PC-3 (cell line): ENCODE data around the gene SSC4D. TPM values are rescaled to one million over a fixed set of nuclear protein-coding genes. Genes with fewer than 3 reads are reported as not detected.
A peak's percentile ranks its signal among the peaks of the same experiment; 100 is the strongest.
"Not testable (repeated sequence)": the region's sequence is repeated elsewhere in the genome, so short reads cannot be mapped to it uniquely, and the experiment has no call there.

Experiments
- ATAC-seq: fragments of 200-7000 bp; cut with Tn5 transposase; 2 replicates; pipeline ENCODE4 v1.9.1; 2020; ENCODE audit warnings: mild to moderate bottlenecking, moderate library complexity
- BruUV-seq: library from RNA; stranded (reverse); fragments of 400-500 nt; replicated peaks from 2 replicates; lab custom pipeline; 2021; lab: Mats Ljungman, UMichigan
- CTCF ChIA-PET: fragments of 300-600 bp; sonication (Branson Sonifier 250); formaldehyde crosslinking; loops from one replicate; lab custom pipeline; 2022; ENCODE audit warnings: antibody characterized with exemption; lab: Charles Lee
- POLR2A ChIA-PET: fragments of 300-600 bp; sonication (Branson Sonifier 250); formaldehyde crosslinking; loops from one replicate; lab custom pipeline; 2022; ENCODE audit warnings: antibody characterized with exemption; ENCODE audit not compliant: unreplicated experiment; lab: Charles Lee
- DNase-seq: peaks from one replicate; pipeline ENCODE4 v3.0.0-alpha.2; 2015
- H2AFZ ChIP-seq: fragments of 300-600 bp; sonication (generic); 2 replicates; pipeline ENCODE4 v1.6.0; 2016; ENCODE audit warnings: antibody characterized with exemption, low read length
- H3F3A ChIP-seq: fragments of 300-600 bp; sonication (generic); one replicate; pipeline ENCODE4 v1.6.0; 2017; ENCODE audit warnings: antibody characterized with exemption, low read length, control low read depth, mild to moderate bottlenecking; ENCODE audit not compliant: unreplicated experiment
- H3K27ac ChIP-seq: fragments of 300-600 bp; sonication (generic); 2 replicates; pipeline ENCODE4 v1.5.1; 2016; ENCODE audit warnings: mild to moderate bottlenecking, low read length
- H3K27me3 ChIP-seq: fragments of 300-600 bp; sonication (generic); 2 replicates; pipeline ENCODE4 v1.6.1; 2016; ENCODE audit warnings: low read length, mixed read lengths
- H3K36me3 ChIP-seq: fragments of 300-600 bp; sonication (generic); 2 replicates; pipeline ENCODE4 v1.6.1; 2016; ENCODE audit warnings: low read depth, mixed run types, low read length, mixed read lengths
- H3K4me1 ChIP-seq: fragments of 300-600 bp; sonication (generic); 2 replicates; pipeline ENCODE4 v1.5.1; 2016; ENCODE audit warnings: low read length; ENCODE audit not compliant: insufficient read depth
- H3K4me2 ChIP-seq: fragments of 300-600 bp; sonication (generic); 2 replicates; pipeline ENCODE4 v1.6.0; 2016; ENCODE audit warnings: low read length
- H3K4me3 ChIP-seq: fragments of 300-600 bp; sonication (generic); 2 replicates; pipeline ENCODE4 v1.5.1; 2016; ENCODE audit warnings: mild to moderate bottlenecking, low read length, mixed read lengths
- H3K79me2 ChIP-seq: fragments of 300-600 bp; sonication (generic); 2 replicates; pipeline ENCODE4 v1.6.1; 2017; ENCODE audit warnings: low read length, mixed read lengths
- H3K9ac ChIP-seq: fragments of 300-600 bp; sonication (generic); 2 replicates; pipeline ENCODE4 v1.6.0; 2016; ENCODE audit warnings: mild to moderate bottlenecking, low read length
- H3K9me2 ChIP-seq: fragments of 300-600 bp; sonication (generic); replicated peaks from 2 replicates; pipeline ENCODE4 v1.6.1; 2016; ENCODE audit warnings: mixed run types, low read length, mixed read lengths
- H3K9me3 ChIP-seq: fragments of 300-600 bp; sonication (generic); 2 replicates; pipeline ENCODE4 v1.6.1; 2016; ENCODE audit warnings: low read length, mixed read lengths
- H4K20me1 ChIP-seq: fragments of 300-600 bp; sonication (generic); 2 replicates; pipeline ENCODE4 v1.6.1; 2016; ENCODE audit warnings: low read length, mixed read lengths
- CTCF ChIP-seq: fragments of 300-600 bp; sonication (generic); conservative IDR thresholded peaks from 2 replicates; pipeline ENCODE4 v1.5.1; 2017; ENCODE audit warnings: antibody characterized with exemption, low read depth, mild to moderate bottlenecking, low read length
- EZH2 ChIP-seq: fragments of 300-600 bp; sonication (generic); IDR thresholded peaks from one replicate; pipeline ENCODE4 v1.6.1; 2017; ENCODE audit warnings: antibody characterized with exemption, mild to moderate bottlenecking, low read length; ENCODE audit not compliant: unreplicated experiment
- EZH2phosphoT487 ChIP-seq: fragments of 300-600 bp; sonication (generic); IDR thresholded peaks from 2 replicates; pipeline ENCODE4 v1.6.1; 2018; ENCODE audit warnings: mild to moderate bottlenecking, antibody characterized with exemption, low read length, borderline replicate concordance
- intact Hi-C: fragments of 100-400 bp; cut with micrococcal nuclease; formaldehyde crosslinking; loops from 2 replicates; pipeline ENCODE4 v1.9.0; 2023
- total RNA-seq: library from RNA; depleted of rRNA; stranded (reverse); fragments of >200 nt; gene quantifications from 2 replicates; pipeline ENCODE4 v1.2.3, GENCODE V29; 2014

The SSC4D gene
- total RNA-seq, 1 experiment from 2014 or later, result 1.3 TPM

GRCh38 chr7:76368190-76368589 lies 41.3 kb downstream of the SSC4D start:
- Histone ChIP-seq H4K20me1 (no peaks in the 10 kb centered on the region), H3K27ac (no peak overlapping the region), H3F3A (no peaks in the 10 kb centered on the region), H3K79me2 (no peaks in the 10 kb centered on the region), H3K27me3 (no peaks in the 10 kb centered on the region), H3K9me2 (no peaks in the 10 kb centered on the region), H3K36me3 (no peaks in the 10 kb centered on the region), H3K4me1 (peaks cover 20% of the 10 kb centered on the region), H3K4me2 (no peak overlapping the region), H3K4me3 (no peak overlapping the region), H3K9me3 (no peaks in the 10 kb centered on the region), H3K9ac (no peak overlapping the region), H2AFZ (no peak overlapping the region)
- ATAC-seq (no peak), DNase-seq (no peak)
- no TSS peak for BruUV-seq
- intact Hi-C loops, result no loop called here
- ChIA-PET POLR2A (no interaction called here), CTCF (no interaction called here)
- TF ChIP-seq CTCF, result no peak
- TF ChIP-seq EZH2, result no peak
- TF ChIP-seq EZH2phosphoT487, result no peak

GRCh38 chr7:76364198-76364584 lies 45.3 kb downstream of the SSC4D start:
- H3K4me3 ChIP-seq, result no peak overlapping the region
- ATAC-seq (no peak), DNase-seq (peak; percentile 34)
- H4K20me1 ChIP-seq, result no peaks in the 10 kb centered on the region
- H3K79me2 ChIP-seq, result no peaks in the 10 kb centered on the region
- intact Hi-C loops, result no loop called here
- peaks cover 23% of the 10 kb centered on the region for H3K4me1 ChIP-seq
- H3K27me3 ChIP-seq, result no peaks in the 10 kb centered on the region
- H3K9me3 ChIP-seq, result no peaks in the 10 kb centered on the region
- ChIA-PET POLR2A (interaction anchor here (0.6 kb wide), 1 partner anchor 1078 kb away, joined by 20 read pairs; no protein-coding TSS in a partner anchor), CTCF (interaction anchor here (0.6 kb wide), 1 partner anchor 33 kb away, joined by 4 read pairs; no protein-coding TSS in a partner anchor)
- BruUV-seq, result no TSS peak
- H3K4me2 ChIP-seq, result peak overlapping the region; percentile 64
- peak overlapping the region; percentile 50 for H3K27ac ChIP-seq
- no peaks in the 10 kb centered on the region for H3K36me3 ChIP-seq
- no peaks in the 10 kb centered on the region for H3F3A ChIP-seq
- H2AFZ ChIP-seq, result peak overlapping the region; percentile 92
- no peaks in the 10 kb centered on the region for H3K9me2 ChIP-seq
- 0 out of 2 replicates have a peak overlapping the region, but pooled peaks have one; percentile 25 for H3K9ac ChIP-seq
- TF ChIP-seq EZH2phosphoT487, result no peak
- TF ChIP-seq CTCF, result no peak
- TF ChIP-seq EZH2, result no peak

- Histone ChIP-seq H2AFZ (peak overlapping the region; percentile 92; the same call in 1 of the 2 replicates), H3K4me1 (peaks cover 23% of the 10 kb centered on the region), H3K27ac (peak overlapping the region; percentile 50; the same call in 1 of the 2 replicates), H3K4me2 (peak overlapping the region; percentile 64; the same call in 1 of the 2 replicates)
- H3K27me3 ChIP-seq, H3K79me2 ChIP-seq, H3K9me3 ChIP-seq, intact Hi-C loops, DNase-seq, H3K36me3 ChIP-seq, BruUV-seq, H3K9ac ChIP-seq, H3F3A ChIP-seq, H3K9me2 ChIP-seq, POLR2A ChIA-PET, H4K20me1 ChIP-seq, CTCF ChIA-PET, ATAC-seq, H3K4me3 ChIP-seq: not testable (repeated sequence)
These were observed 45.7 kb downstream of the SSC4D start for GRCh38 chr7:76363754-76364153.
